ENCODE data around the gene SLC2A4RG. TPM values are rescaled to one million over a fixed set of nuclear protein-coding genes. Genes with fewer than 3 reads are reported as not detected.

Gene SLC2A4RG
- total RNA-seq, 4 donors from 2014 or later: 26.3 to 50.2 (median 47.7) TPM

DNA sequence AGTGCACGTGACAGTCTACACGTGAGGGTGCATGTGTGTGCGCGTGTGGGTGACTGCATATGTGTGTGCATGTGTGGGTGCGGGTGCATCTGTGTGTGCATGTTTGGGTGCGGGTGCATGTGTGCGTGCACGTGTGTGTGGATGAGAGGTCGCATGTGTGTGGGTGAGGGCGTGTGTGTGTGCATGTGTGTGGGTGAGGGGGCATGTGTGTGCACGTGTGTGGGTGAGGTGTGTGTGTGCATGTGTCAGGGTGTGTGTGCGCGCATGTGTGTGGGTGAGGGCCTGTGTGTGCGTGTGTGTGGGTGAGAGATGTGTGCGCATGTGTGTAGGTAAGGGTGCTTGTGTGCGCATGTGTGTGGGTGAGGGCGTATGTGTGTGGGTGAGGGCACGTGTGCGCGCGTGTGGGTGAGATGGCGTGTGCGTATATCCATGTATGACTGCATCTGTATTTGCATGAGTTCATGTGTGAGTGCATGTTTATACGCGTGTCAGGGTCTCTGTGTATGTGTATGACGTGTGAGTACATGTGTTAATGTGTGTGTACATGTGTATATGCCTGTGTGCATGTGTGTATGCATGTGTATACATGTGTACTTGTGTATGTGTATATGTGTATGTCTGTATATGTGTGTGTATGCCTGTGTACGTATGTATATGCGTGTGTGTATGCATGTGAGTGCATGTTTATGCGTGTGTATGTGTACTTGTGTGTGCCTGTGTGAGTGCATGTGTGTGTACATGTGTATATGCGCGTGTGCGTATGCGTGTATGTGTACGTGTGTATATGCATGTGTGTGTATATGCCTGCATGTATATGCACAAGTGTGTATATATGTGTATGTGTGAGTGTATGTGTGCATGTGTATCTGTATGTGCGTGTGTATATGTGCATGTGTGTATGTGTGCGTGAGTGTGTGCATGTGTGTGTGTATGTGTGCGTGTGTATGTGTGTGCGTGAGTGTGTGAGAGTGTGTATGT lies 7.2 kb upstream of the SLC2A4RG start:
- Histone ChIP-seq H3K36me3 (no peaks in the 10 kb centered on the region), H3K9me3 (no peaks in the 10 kb centered on the region), H3K27me3 (no peaks in the 10 kb centered on the region), H3K4me1 (peaks cover 11 to 33% (median 19%) of the 10 kb centered on the region in 4 donors), H3K4me3 (no peak overlapping the region), H3K27ac (no peak overlapping the region)
- WGBS, 2 donors (ENCODE audit: low coverage in 1 of 2): 85 to 92% methylated on average over 17 to 37 of the region's 38 CpGs
- intact Hi-C loops (cut with DNase I; ENCODE audit: low total_unique reads) (no loop called here), in situ Hi-C loops (cut with MboI; ENCODE audit: low pct_ligation_motif_present in 1 of 4, low pct_unique_long_range_greater_than_20kb in 1 of 4, low sequenced_read_pairs in 3 of 4) (no loop called here)
- TF ChIP-seq EP300 (IDR thresholded peaks at IDR 0.05; ENCODE audit: low read depth) (no peak), POLR2A (IDR thresholded peaks at IDR 0.05) (no peak), POLR2AphosphoS5 (IDR thresholded peaks at IDR 0.05) (no peak)
- TF ChIP-seq, protein P1, sequence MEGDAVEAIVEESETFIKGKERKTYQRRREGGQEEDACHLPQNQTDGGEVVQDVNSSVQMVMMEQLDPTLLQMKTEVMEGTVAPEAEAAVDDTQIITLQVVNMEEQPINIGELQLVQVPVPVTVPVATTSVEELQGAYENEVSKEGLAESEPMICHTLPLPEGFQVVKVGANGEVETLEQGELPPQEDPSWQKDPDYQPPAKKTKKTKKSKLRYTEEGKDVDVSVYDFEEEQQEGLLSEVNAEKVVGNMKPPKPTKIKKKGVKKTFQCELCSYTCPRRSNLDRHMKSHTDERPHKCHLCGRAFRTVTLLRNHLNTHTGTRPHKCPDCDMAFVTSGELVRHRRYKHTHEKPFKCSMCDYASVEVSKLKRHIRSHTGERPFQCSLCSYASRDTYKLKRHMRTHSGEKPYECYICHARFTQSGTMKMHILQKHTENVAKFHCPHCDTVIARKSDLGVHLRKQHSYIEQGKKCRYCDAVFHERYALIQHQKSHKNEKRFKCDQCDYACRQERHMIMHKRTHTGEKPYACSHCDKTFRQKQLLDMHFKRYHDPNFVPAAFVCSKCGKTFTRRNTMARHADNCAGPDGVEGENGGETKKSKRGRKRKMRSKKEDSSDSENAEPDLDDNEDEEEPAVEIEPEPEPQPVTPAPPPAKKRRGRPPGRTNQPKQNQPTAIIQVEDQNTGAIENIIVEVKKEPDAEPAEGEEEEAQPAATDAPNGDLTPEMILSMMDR (IDR thresholded peaks at IDR 0.05): no peak
- DNase-seq: no peak

DNA sequence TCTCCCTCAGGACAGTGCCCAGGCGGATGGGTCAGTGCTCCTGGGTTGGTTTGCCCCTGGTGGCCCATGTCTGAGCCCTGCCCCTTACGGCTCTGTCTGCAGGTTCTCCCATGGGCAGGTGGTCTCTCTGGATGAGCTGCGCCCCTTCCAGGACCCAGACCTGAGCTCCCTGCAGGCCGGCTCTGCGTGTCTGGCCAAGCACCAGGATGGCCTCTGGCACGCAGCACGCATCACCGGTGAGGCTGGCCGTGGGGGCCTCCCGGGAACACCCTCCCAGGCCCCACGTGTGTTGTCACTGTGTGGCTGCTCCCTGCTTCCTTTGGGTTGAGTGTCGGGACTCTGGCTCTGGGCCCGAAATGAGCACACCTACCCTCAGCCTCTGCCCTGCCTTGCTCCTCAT lies 6.5 kb upstream of the SLC2A4RG start:
- DNase-seq: no peak
- no peaks in the 10 kb centered on the region for H3K36me3 ChIP-seq
- H3K9me3 ChIP-seq: no peaks in the 10 kb centered on the region
- in situ Hi-C loops (cut with MboI; ENCODE audit: low pct_ligation_motif_present in 1 of 4, low pct_unique_long_range_greater_than_20kb in 1 of 4, low sequenced_read_pairs in 3 of 4) (no loop called here), intact Hi-C loops (cut with DNase I; ENCODE audit: low total_unique reads) (no loop called here)
- 98 to 100% methylated on average over 1 to 12 of the region's 13 CpGs for WGBS, 2 donors (ENCODE audit: low coverage in 1 of 2)
- TF ChIP-seq, protein P1 (IDR thresholded peaks at IDR 0.05): no peak
- TF ChIP-seq EP300 (IDR thresholded peaks at IDR 0.05; ENCODE audit: low read depth) (no peak), POLR2AphosphoS5 (IDR thresholded peaks at IDR 0.05) (no peak), POLR2A (IDR thresholded peaks at IDR 0.05) (no peak)
- peaks cover 18 to 33% (median 23%) of the 10 kb centered on the region in 4 donors for H3K4me1 ChIP-seq
- no peaks in the 10 kb centered on the region for H3K27me3 ChIP-seq
- H3K4me3 ChIP-seq: no peak overlapping the region
- no peak overlapping the region for H3K27ac ChIP-seq

DNA sequence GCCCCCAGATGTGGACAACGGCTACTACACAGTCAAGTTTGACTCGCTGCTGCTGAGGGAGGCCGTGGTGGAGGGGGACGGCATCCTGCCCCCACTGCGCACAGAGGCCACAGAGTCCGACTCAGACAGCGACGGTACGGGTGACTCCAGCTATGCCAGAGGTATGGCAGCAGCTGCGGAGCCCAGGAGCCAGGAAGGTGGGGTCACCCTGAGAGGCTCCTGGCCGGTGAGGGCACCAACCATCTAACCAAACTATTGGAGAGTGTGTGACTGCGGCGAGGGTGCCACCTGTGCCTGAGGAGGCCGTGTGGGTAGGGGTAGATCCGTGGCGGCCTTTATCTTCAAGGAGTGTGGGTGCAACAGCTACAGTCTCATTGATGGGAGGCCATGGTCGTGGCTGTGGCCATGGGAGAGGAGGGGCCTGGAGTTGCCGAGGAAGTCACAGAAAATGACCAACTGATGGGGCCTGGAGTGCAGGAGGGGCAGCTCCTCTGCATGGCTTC lies 5.9 kb upstream of the SLC2A4RG start:
- no peaks in the 10 kb centered on the region for H3K9me3 ChIP-seq
- in situ Hi-C loops (cut with MboI; ENCODE audit: low pct_ligation_motif_present in 1 of 4, low pct_unique_long_range_greater_than_20kb in 1 of 4, low sequenced_read_pairs in 3 of 4): no loop called here
- DNase-seq: no peak
- TF ChIP-seq POLR2AphosphoS5 (IDR thresholded peaks at IDR 0.05) (no peak), EP300 (IDR thresholded peaks at IDR 0.05; ENCODE audit: low read depth) (no peak), POLR2A (IDR thresholded peaks at IDR 0.05) (no peak)
- TF ChIP-seq, protein P1 (IDR thresholded peaks at IDR 0.05): no peak
- no peaks in the 10 kb centered on the region for H3K36me3 ChIP-seq
- intact Hi-C loops (cut with DNase I; ENCODE audit: low total_unique reads): no loop called here
- H3K27me3 ChIP-seq: no peaks in the 10 kb centered on the region
- no peak overlapping the region for H3K27ac ChIP-seq
- WGBS, 2 donors (ENCODE audit: low coverage in 1 of 2): 81 to 92% methylated on average over 3 to 7 of the region's 18 CpGs
- peaks cover 23 to 33% (median 28%) of the 10 kb centered on the region in 4 donors for H3K4me1 ChIP-seq
- no peak overlapping the region for H3K4me3 ChIP-seq

DNA sequence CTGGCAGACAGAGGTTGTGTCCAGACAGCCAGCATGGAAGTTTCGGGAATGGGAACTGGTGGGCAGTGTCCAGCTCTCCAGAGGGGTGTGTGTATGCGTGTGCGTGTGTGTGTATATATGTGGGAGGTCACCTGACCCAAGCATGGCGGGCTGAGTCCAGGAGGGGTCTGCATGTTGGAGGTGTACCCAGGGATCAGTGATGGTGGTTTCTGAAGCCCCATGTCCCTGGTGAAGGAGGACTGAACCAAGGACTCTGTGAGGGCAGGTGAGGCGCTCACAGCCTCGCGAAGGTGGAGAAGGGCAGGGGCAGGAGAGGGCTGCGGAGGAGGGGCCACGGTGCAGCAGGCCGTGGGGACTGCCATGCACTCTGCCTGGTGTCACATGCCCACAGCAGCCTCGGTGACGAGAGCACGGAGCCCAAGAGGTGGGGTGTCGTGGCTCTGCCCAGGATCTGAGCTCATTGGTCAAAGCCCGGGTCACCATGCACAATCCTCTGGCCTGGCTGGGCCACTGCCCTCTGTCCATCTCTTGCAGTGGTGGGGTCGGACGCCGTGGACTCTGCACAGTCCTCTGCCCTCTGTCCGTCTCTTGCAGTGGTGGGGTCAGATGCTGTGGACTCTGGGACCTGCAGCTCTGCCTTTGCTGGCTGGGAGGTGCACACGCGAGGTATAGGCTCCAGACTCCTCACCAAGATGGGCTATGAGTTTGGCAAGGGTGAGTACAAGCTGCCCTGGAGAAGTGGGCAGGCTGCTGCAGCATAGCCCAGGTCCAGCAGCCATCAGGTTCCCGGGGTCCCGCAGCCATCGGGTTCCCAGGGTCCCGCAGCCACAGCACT lies 5.2 kb upstream of the SLC2A4RG start:
- no peaks in the 10 kb centered on the region for H3K36me3 ChIP-seq
- WGBS, 2 donors (ENCODE audit: low coverage in 1 of 2): 90 to 94% methylated on average over 5 to 25 of the region's 25 CpGs

More for the DNA sequence above, 5.2 kb upstream of the SLC2A4RG start:
- in situ Hi-C loops (cut with MboI; ENCODE audit: low pct_ligation_motif_present in 1 of 4, low pct_unique_long_range_greater_than_20kb in 1 of 4, low sequenced_read_pairs in 3 of 4) (no loop called here), intact Hi-C loops (cut with DNase I; ENCODE audit: low total_unique reads) (no loop called here)
- Histone ChIP-seq H3K27me3 (no peaks in the 10 kb centered on the region), H3K9me3 (no peaks in the 10 kb centered on the region), H3K4me3 (no peak overlapping the region), H3K4me1 (peaks cover 28 to 38% (median 34%) of the 10 kb centered on the region in 4 donors), H3K27ac (no peak overlapping the region)
- no peak for TF ChIP-seq EP300 (IDR thresholded peaks at IDR 0.05; ENCODE audit: low read depth)
- DNase-seq: no peak
